Small intestine (tissue), 7 donors: ENCODE data around the gene ZBTB5. TPM values are rescaled to one million over a fixed set of nuclear protein-coding genes. Genes with fewer than 3 reads are reported as not detected.
A peak's percentile ranks its signal among the peaks of the same experiment; 100 is the strongest.

Experiments
- DNase-seq, 2 donors: peaks; one replicate each; pipeline versions ENCODE4 v3.0.0 to v3.0.0-alpha.2; 2013
- FAIRE-seq: peaks from 2 replicates; lab custom pipeline; 2012; peaks lifted over from hg19 to GRCh38; lab: Jason Lieb, UNC
- H3K27ac ChIP-seq, 3 donors: one replicate each; pipeline ENCODE4 v1.5.1; 2013; ENCODE audit warnings: low read length in 2 of 3, mild to moderate bottlenecking in 2 of 3, control low read depth in 1 of 3, inconsistent platforms in 1 of 3, low read depth in 1 of 3, moderate library complexity in 1 of 3
- H3K27me3 ChIP-seq, 3 donors: one replicate each; pipeline ENCODE4 v1.6.1; 2013; ENCODE audit warnings: low read length in 3 of 3, inconsistent platforms in 1 of 3; ENCODE audit not compliant: control insufficient read depth in 3 of 3, insufficient read depth in 3 of 3
- H3K36me3 ChIP-seq, 3 donors: one replicate each; pipeline ENCODE4 v1.6.1; 2013; ENCODE audit warnings: low read length in 3 of 3, inconsistent platforms in 1 of 3, low read depth in 1 of 3, mild to moderate bottlenecking in 1 of 3, moderate library complexity in 1 of 3; ENCODE audit not compliant: control insufficient read depth in 3 of 3, insufficient read depth in 2 of 3
- H3K4me1 ChIP-seq, 3 donors: one replicate each; pipeline ENCODE4 v1.6.1; 2013; ENCODE audit warnings: low read length in 2 of 3, inconsistent platforms in 1 of 3, low read depth in 1 of 3, mild to moderate bottlenecking in 1 of 3, moderate library complexity in 1 of 3; ENCODE audit not compliant: control insufficient read depth in 3 of 3, insufficient read depth in 2 of 3
- H3K4me3 ChIP-seq, 3 donors: one replicate each; pipeline ENCODE4 v1.5.1; 2013; ENCODE audit warnings: low read length in 3 of 3, control low read depth in 1 of 3, inconsistent platforms in 1 of 3, low read depth in 1 of 3, mild to moderate bottlenecking in 1 of 3, moderate library complexity in 1 of 3
- H3K9me3 ChIP-seq, 2 donors: one replicate each; pipeline ENCODE4 v1.6.1; 2013; ENCODE audit warnings: low read depth in 1 of 2, low read length in 1 of 2; ENCODE audit not compliant: control insufficient read depth in 2 of 2, insufficient read depth in 1 of 2
- WGBS, 3 donors: extraction: QIAGEN DNeasy Blood & Tissue Kit; methylation state at CpG; one replicate each; pipeline ENCODE4 v1.1.7; 2013; 5-methylcytosine and 5-hydroxymethylcytosine counted together
- polyA plus RNA-seq, 4 donors: library from polyadenylated mRNA; stranded (reverse) in 3 of 4; unstranded in 1 of 4; fragments of 200-250 nt in 3 of 4; fragments of 120-200 nt in 1 of 4; gene quantifications; one replicate each; pipeline versions ENCODE4 v1.2.1 to v1.2.3, GENCODE V29; 2013
- donor health status: healthy with polysubstance abuse.
- donor health status: control.
- donor health status: control.
- donor health status: Bipolar disorder and iron deficiency.
- donor health status: healthy.

The ZBTB5 gene
- polyA plus RNA-seq, 4 donors, result 5.8 to 15.8 (median 6.9) TPM

DNA sequence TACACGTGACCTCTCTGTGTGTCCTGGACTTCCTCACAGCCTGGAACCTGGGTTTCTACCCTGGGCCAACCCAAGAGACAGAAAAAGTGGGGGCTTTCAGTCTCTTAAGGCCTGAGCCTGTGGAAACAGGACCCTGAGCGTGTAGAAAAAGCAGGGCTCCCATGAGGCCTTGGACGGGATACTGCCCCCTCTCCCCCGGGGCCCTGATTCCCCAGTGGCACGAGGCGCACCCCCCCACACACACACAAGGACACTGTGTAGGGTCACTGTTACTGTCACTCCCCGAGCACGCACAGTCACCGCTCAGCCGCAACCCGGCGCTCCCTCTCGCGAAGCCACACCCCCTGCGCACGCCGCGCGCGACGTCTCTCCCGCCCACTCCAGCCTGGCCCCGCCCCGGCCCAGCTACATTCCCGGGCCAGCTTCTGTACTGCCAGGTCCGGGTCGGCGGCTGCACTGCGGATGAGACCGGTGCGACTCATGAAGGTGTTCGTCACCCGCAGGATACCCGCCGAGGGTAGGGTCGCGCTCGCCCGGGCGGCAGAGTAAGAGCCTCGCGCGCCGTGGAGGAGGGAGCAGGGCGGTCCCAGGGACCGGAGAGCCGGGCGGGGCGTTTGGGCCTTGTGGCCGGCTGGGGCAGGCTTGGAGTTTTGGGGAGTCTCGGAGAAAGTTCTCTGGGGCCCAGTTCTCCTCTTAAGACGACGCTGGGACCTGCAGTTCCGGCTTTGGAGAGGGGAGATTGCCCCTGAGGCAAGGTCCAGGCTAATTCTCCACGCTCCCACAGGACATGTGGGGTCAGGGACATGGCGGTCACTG is 42.8 kb downstream of the ZBTB5 start, which contains the start of gene GRHPR:
Gene GRHPR, plus strand, starts transcription at position 408 of the 816 bp plus-strand sequence. Its CDS starts 55 bp downstream, at position 463.
- DNase-seq (peak; percentile 91 to 96), FAIRE-seq (no peak)
- Histone ChIP-seq H3K36me3 (peaks cover 0 to 33% (median 5%) of the 10 kb centered on the region in 3 donors), H3K4me1 (peaks cover 3 to 27% (median 13%) of the 10 kb centered on the region in 3 donors), H3K27ac (peak within 1 kb of the TSS; percentile 84 to 92 (median 89)), H3K4me3 (peak within 1 kb of the TSS; percentile 63 to 98 (median 72)), H3K9me3 (no peaks in the 10 kb centered on the region), H3K27me3 (no peaks in the 10 kb centered on the region)
- WGBS, 3 donors, result 1% methylated on average over 41 to 56 of the region's 56 CpGs

GRCh38 chr9:37421914-37422288 is 43.3 kb downstream of the ZBTB5 start:
- 65 to 68% (median 65%) methylated on average over 8 of the region's 8 CpGs for WGBS, 3 donors

DNA sequence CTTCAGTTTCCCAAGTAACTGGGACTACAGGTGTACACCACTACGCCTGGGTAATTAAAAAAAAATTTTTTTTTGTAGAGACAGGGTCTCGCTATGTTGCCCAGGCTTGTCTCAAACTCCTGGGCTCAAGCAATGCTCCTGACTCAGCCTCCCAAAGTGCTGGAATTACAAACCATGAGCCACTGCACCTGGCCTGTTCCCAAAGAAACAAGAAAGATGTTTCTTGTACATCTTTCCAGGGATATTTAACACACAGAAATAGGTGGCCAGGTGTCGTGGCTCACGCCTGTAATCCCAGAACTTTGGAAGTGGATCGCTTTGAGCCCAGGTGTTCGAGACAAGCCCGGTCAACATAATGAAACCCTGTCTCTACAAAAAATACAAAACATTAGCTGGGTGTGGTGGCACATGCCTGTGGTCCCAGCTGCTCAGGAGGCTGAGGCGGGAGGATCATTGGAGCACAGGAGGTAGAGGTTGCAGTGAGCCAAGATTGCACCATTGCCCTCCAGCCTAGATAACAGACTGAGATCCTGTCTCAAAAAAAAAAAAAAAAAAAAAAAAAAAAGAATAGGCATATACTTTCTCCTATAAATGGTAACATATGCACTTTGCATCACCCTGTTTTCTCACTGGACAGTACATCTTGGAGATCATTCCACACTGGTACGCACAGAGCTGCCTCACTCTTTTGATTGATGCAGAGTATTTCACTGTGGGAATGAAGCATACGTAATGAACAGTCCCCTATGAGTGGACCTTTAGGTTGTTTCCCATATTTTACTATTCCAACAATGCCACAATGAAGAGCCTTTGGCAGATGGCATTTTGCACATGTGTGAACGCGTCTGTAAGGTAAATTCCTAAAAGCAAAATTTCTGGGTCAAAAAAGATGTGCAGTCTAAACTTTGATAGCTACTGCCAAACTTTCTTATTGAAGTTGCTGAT is 44.7 kb downstream of the ZBTB5 start:
- FAIRE-seq (no peak), DNase-seq (no peak)
- Histone ChIP-seq H3K4me3 (no peak overlapping the region), H3K27ac (no peak overlapping the region), H3K27me3 (no peaks in the 10 kb centered on the region), H3K9me3 (no peaks in the 10 kb centered on the region), H3K4me1 (peaks cover 3 to 27% (median 13%) of the 10 kb centered on the region in 3 donors), H3K36me3 (peaks cover 0 to 16% (median 0%) of the 10 kb centered on the region in 3 donors)
- 83 to 87% (median 86%) methylated on average over 12 of the region's 12 CpGs for WGBS, 3 donors

More at GRCh38 chr9:37421914-37422288, 43.3 kb downstream of the ZBTB5 start:
- DNase-seq (no peak), FAIRE-seq (no peak)
- Histone ChIP-seq H3K9me3 (no peaks in the 10 kb centered on the region), H3K36me3 (peaks cover 0 to 27% (median 4%) of the 10 kb centered on the region in 3 donors), H3K27me3 (no peaks in the 10 kb centered on the region), H3K4me1 (peaks cover 3 to 27% (median 13%) of the 10 kb centered on the region in 3 donors), H3K4me3 (peak overlapping the region in 2 of 3 donors; percentile 63 to 72), H3K27ac (peak overlapping the region; percentile 84 to 92 (median 89))

DNA sequence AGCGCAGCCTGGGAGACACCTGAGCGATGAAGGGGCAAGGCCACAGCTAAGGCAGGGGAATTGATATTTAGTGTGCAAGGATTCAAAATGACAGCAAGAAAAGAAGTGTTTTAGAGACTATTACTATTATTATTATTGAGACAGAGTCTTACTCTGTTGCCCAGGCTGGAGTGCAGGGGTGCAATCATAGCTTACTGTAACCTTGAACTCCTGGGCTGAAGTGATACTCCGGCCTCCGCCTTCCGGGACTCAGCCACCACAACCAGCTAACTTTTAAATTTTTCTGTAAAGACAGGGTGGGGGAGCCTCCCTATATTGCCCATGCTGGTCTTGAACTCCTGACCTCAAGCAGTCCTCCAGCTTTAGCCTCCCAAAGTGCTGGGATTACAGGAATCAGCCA is 46.0 kb downstream of the ZBTB5 start:
- H3K9me3 ChIP-seq, result no peaks in the 10 kb centered on the region
- FAIRE-seq (no peak), DNase-seq (no peak)
- no peak overlapping the region for H3K27ac ChIP-seq
- no peak overlapping the region for H3K4me3 ChIP-seq
- 93 to 97% (median 95%) methylated on average over 5 of the region's 5 CpGs for whole genome bisulfite sequencing, 3 donors
- no peaks in the 10 kb centered on the region for H3K27me3 ChIP-seq
- H3K4me1 ChIP-seq, result peaks cover 0 to 22% (median 9%) of the 10 kb centered on the region in 3 donors
- peaks cover 0 to 3% (median 0%) of the 10 kb centered on the region in 3 donors for H3K36me3 ChIP-seq

DNA sequence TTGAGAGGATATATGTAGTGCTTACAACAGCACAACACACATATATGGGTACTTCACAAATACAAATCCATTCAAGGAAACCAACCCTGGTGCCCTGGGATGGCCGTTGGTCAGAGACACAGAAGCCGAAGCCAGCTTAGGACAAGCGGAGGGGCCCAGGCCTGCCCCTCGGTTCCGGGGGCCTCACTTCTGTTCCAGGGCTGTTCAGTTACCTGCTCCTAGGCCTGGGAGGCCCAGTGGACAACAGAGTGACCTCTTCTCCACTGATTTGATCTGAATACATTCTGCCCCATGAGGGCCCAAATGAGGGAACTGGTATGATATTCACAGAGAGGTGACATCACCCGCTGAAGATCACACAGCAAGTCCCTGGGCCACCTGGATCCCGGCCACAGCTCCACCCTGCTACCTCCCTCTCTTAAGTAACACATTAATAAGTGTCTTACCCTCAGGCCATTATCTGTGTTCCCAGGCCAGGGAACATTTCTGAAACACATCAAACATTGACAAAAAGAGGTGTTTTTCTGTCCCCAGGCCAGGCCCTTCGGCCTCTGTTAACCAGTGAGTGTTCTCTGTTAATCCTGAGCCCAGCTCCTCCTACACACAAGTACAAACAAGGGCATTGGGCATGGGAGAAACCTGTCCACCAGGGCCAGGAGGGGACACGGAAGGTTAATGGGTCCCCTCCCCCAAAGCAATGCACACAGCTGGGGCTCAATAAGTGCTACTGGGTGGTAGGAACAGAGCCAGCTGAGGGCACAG is 47.2 kb downstream of the ZBTB5 start:
- no peak overlapping the region for H3K4me3 ChIP-seq

DNA sequence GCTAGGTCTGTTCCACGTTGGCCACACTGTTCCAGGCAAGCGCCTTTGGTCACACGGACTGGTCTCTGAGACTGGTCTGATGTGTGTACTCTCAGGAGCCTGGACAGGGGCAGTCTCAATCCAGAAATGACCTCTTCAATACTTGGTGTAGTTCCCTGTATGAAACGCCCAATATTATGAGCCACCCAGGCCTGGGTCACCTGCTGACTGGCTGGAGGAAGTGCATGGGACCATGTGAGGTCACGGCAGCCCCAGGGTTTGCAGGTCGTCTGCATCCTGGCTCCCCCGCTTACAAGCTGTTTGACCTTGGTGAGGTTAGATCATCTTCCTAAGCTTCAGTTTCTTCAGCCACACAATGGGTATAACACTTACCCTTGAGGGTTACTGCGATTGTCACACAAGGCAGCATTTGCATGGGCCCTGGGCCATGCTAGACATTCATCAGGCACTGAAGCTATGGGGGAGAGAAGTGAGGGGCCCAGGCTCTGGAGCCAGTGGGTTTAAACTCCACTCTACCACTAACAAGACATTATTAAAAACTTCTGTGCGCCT is 47.9 kb downstream of the ZBTB5 start:
- no peaks in the 10 kb centered on the region for H3K27me3 ChIP-seq
- no peak for FAIRE-seq
- 85 to 92% (median 88%) methylated on average over 9 of the region's 9 CpGs for WGBS, 3 donors
- no peaks in the 10 kb centered on the region for H3K36me3 ChIP-seq
- H3K27ac ChIP-seq, result no peak overlapping the region
- H3K9me3 ChIP-seq, result no peaks in the 10 kb centered on the region
- H3K4me1 ChIP-seq, result peaks cover 0 to 11% (median 2%) of the 10 kb centered on the region in 3 donors
- no peak overlapping the region for H3K4me3 ChIP-seq
- DNase-seq, result no peak

More for the DNA sequence above, 47.2 kb downstream of the ZBTB5 start:
- no peaks in the 10 kb centered on the region for H3K36me3 ChIP-seq
- DNase-seq, result no peak
- H3K4me1 ChIP-seq, result peaks cover 0 to 11% (median 2%) of the 10 kb centered on the region in 3 donors
- H3K27me3 ChIP-seq, result no peaks in the 10 kb centered on the region
- no peak for FAIRE-seq
- H3K9me3 ChIP-seq, result no peaks in the 10 kb centered on the region
- no peak overlapping the region for H3K27ac ChIP-seq
- 87 to 93% (median 92%) methylated on average over 9 of the region's 9 CpGs for WGBS, 3 donors

DNA sequence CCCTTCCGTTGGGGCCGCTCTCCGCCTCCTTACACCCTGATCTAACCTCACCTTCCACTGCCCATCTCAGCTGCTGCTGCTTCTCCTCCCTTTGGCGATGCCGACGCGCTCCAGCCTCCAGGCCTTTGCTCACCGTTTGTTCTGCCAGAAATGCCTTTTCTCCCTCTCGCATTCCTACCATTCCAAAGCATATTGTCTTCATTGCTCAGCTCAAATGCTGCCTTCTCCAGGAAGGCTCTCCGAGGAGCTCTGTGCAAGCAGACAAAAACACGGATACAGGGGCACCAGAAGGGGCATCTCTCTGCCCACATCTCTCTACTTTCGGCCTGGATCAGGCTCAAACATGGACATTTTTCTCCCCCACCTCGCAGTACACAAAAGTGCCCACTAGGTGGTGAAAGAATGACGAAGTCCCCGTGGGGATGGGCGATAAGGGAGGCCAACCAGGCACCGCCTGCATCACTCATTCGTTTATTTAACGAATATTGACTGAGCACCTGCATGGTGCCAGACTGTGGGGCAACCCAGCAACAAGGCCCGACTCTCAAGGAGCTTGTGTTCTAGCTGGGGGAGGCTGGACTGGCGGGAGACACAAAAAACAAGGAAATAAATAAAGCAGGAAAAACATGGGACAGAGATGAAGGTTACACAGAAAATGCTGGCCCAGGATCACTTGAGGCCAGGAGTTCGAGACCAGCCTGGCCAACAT is 50.1 kb downstream of the ZBTB5 start:
- H3K4me1 ChIP-seq, result peaks cover 0 to 9% (median 0%) of the 10 kb centered on the region in 3 donors
- H3K4me3 ChIP-seq, result no peak overlapping the region
- H3K9me3 ChIP-seq, result no peaks in the 10 kb centered on the region
- H3K36me3 ChIP-seq, result no peaks in the 10 kb centered on the region
- no peak overlapping the region for H3K27ac ChIP-seq
- no peaks in the 10 kb centered on the region for H3K27me3 ChIP-seq
- DNase-seq (peak; percentile 82 to 85), FAIRE-seq (no peak)
- WGBS, 3 donors, result 25 to 28% (median 27%) methylated on average over 22 of the region's 22 CpGs
